NOMO-1 (cell line): ENCODE data around the gene BRSK2.

Experiments
- DNase-seq, 2 experiments: peaks; one replicate each; lab custom pipeline; 2025; ENCODE audit not compliant: unreplicated experiment in 2 of 2; lab: John Stamatoyannopoulos, UW

BRSK2 gene

GRCh38 chr11:1460986-1461825, 71.5 kb downstream of the BRSK2 start:
- no peak for DNase-seq

GRCh38 chr11:1461826-1462697, 72.3 kb downstream of the BRSK2 start:
- DNase-seq = no peak

- no peak for DNase-seq
Measured at GRCh38 chr11:1462698-1462975, 72.9 kb downstream of the BRSK2 start.

GRCh38 chr11:1463056-1463455, 73.3 kb downstream of the BRSK2 start:
- no peak for DNase-seq

GRCh38 chr11:1466784-1467183, 77.0 kb downstream of the BRSK2 start:
- DNase-seq = no peak

- DNase-seq = no peak
Measured at GRCh38 chr11:1467270-1467669, 77.5 kb downstream of the BRSK2 start.

GRCh38 chr11:1468002-1468401, 78.3 kb downstream of the BRSK2 start:
- DNase-seq = no peak

- DNase-seq = no peak
Measured at GRCh38 chr11:1468473-1469066, 78.8 kb downstream of the BRSK2 start.

GRCh38 chr11:1469287-1469910, 79.7 kb downstream of the BRSK2 start:
- DNase-seq = no peak

- DNase-seq = no peak
Measured at GRCh38 chr11:1469911-1470680, 80.4 kb downstream of the BRSK2 start.

- no peak for DNase-seq
Measured at GRCh38 chr11:1470681-1471611, 81.2 kb downstream of the BRSK2 start.

GRCh38 chr11:1471736-1472135, 82.0 kb downstream of the BRSK2 start:
- DNase-seq = no peak

- DNase-seq = no peak
Measured at GRCh38 chr11:1472180-1473005, 82.7 kb downstream of the BRSK2 start.

- no peak for DNase-seq
Measured at GRCh38 chr11:1473011-1473628, 83.4 kb downstream of the BRSK2 start.

- no peak for DNase-seq
Measured at GRCh38 chr11:1473786-1474185, 84.1 kb downstream of the BRSK2 start.

- no peak for DNase-seq
Measured at GRCh38 chr11:1475841-1476240, 86.1 kb downstream of the BRSK2 start.

- DNase-seq = no peak
Measured at GRCh38 chr11:1476940-1477736, 87.4 kb downstream of the BRSK2 start.
